HG03354 (cell line): Measurements from ENCODE around the gene NDE1.
A peak's percentile ranks its signal among the peaks of the same experiment; 100 is the strongest.
"Not testable (repeated sequence)": the region's sequence is repeated elsewhere in the genome, so short reads cannot be mapped to it uniquely, and the experiment has no call there.

Source experiments
- ATAC-seq: cut with Tn5 transposase; IDR thresholded peaks from one replicate; pipeline ENCODE4 v1.9.1; 2021; ENCODE audit warnings: mild to moderate bottlenecking; ENCODE audit not compliant: unreplicated experiment, poor library complexity, severe bottlenecking

NDE1 gene

GRCh38 chr16:15648135-15648730 lies 1.8 kb upstream of the NDE1 start:
- no peak for ATAC-seq

- ATAC-seq, result not testable (repeated sequence)
Observed at GRCh38 chr16:15649311-15649710, 734 bp upstream of the NDE1 start.

- ATAC-seq, result no peak
Observed at GRCh38 chr16:15649727-15650018, 372 bp upstream of the NDE1 start.

GRCh38 chr16:15650698-15651171 lies 690 bp downstream of the NDE1 start:
- peak; percentile 38 for ATAC-seq

GRCh38 chr16:15652293-15653001 lies 2.4 kb downstream of the NDE1 start:
- ATAC-seq, result no peak

GRCh38 chr16:15653227-15653626 lies 3.2 kb downstream of the NDE1 start:
- no peak for ATAC-seq

GRCh38 chr16:15654591-15654990 lies 4.5 kb downstream of the NDE1 start:
- ATAC-seq, result no peak

GRCh38 chr16:15655561-15655960 lies 5.5 kb downstream of the NDE1 start:
- ATAC-seq, result not testable (repeated sequence)

- no peak for ATAC-seq
Observed at GRCh38 chr16:15658149-15658548, 8.1 kb downstream of the NDE1 start.

GRCh38 chr16:15658556-15658955 lies 8.5 kb downstream of the NDE1 start:
- no peak for ATAC-seq

GRCh38 chr16:15660203-15660601 lies 10.2 kb downstream of the NDE1 start:
- no peak for ATAC-seq

- no peak for ATAC-seq
Observed at GRCh38 chr16:15665107-15665506, 15.1 kb downstream of the NDE1 start.

- no peak for ATAC-seq
Observed at GRCh38 chr16:15667091-15667742, 17.2 kb downstream of the NDE1 start.

GRCh38 chr16:15671530-15672117 lies 21.6 kb downstream of the NDE1 start:
- no peak for ATAC-seq

- ATAC-seq, result not testable (repeated sequence)
Observed at GRCh38 chr16:15672127-15672513, 22.1 kb downstream of the NDE1 start.

GRCh38 chr16:15672514-15673167 lies 22.6 kb downstream of the NDE1 start:
- no peak for ATAC-seq

- no peak for ATAC-seq
Observed at GRCh38 chr16:15674571-15674970, 24.5 kb downstream of the NDE1 start.

GRCh38 chr16:15676506-15676905 lies 26.5 kb downstream of the NDE1 start:
- no peak for ATAC-seq

- no peak for ATAC-seq
Observed at GRCh38 chr16:15677447-15677846, 27.4 kb downstream of the NDE1 start.

- ATAC-seq, result no peak
Observed at GRCh38 chr16:15682105-15682570, 32.1 kb downstream of the NDE1 start.
